IMR-90 (cell line): ENCODE results near the gene PALLD.

ENCODE experiments used
- BHLHE40 ChIP-seq: fragments of 150-350 bp; IDR thresholded peaks from 2 replicates; pipeline ENCODE4 v1.6.1; 2016; ENCODE audit warnings: mild to moderate bottlenecking, low read depth, low read length
- CEBPB ChIP-seq: IDR thresholded peaks from 2 replicates; pipeline ENCODE4 v1.6.1; 2012; ENCODE audit warnings: low read depth, low read length, improper control_type of control experiment
- CHD1 ChIP-seq: IDR thresholded peaks from 2 replicates; pipeline ENCODE4 v1.6.1; 2012; ENCODE audit warnings: low read depth, low read length, improper control_type of control experiment
- CTCF ChIP-seq: conservative IDR thresholded peaks from 2 replicates; pipeline ENCODE4 v1.5.1; 2012; ENCODE audit warnings: mild to moderate bottlenecking, low read depth, low read length, improper control_type of control experiment
- ELK1 ChIP-seq: fragments of 150-350 bp; IDR thresholded peaks from 2 replicates; pipeline ENCODE4 v1.6.1; 2016; ENCODE audit warnings: low read depth, mild to moderate bottlenecking, low read length, moderate library complexity, borderline replicate concordance
- MXI1 ChIP-seq: IDR thresholded peaks from 2 replicates; pipeline ENCODE4 v1.6.1; 2012; ENCODE audit warnings: low read depth, mild to moderate bottlenecking, low read length, moderate library complexity, borderline replicate concordance
- POLR2A ChIP-seq: IDR thresholded peaks from 2 replicates; pipeline ENCODE4 v1.6.1; 2012; ENCODE audit warnings: mild to moderate bottlenecking, low read depth, low read length
- RCOR1 ChIP-seq: IDR thresholded peaks from 2 replicates; pipeline ENCODE4 v1.6.1; 2012; ENCODE audit warnings: mild to moderate bottlenecking, low read length, improper control_type of control experiment; ENCODE audit not compliant: insufficient replicate concordance
- RFX5 ChIP-seq: IDR thresholded peaks from 2 replicates; pipeline ENCODE4 v1.8.0; 2012; ENCODE audit warnings: low read depth, mild to moderate bottlenecking, low read length, moderate library complexity
- SMC3 ChIP-seq: fragments of 150-350 bp; IDR thresholded peaks from 2 replicates; pipeline ENCODE4 v1.6.1; 2016; ENCODE audit warnings: low read depth, mild to moderate bottlenecking, antibody characterized with exemption, low read length, moderate library complexity
- USF2 ChIP-seq: fragments of 150-350 bp; IDR thresholded peaks from 2 replicates; pipeline ENCODE4 v1.6.1; 2017; ENCODE audit warnings: mild to moderate bottlenecking, antibody characterized with exemption, low read length, low read depth

- TF ChIP-seq CTCF = no peak
- no peak for TF ChIP-seq POLR2A
- peak; percentile 98 for TF ChIP-seq CEBPB
- no peak for TF ChIP-seq USF2
- no peak for TF ChIP-seq RFX5
- TF ChIP-seq RCOR1 = no peak
- TF ChIP-seq ELK1 = no peak
- TF ChIP-seq BHLHE40 = no peak
- no peak for TF ChIP-seq CHD1
- no peak for TF ChIP-seq SMC3
- no peak for TF ChIP-seq MXI1
Observed at GRCh38 chr4:168656055-168656660, 159.3 kb downstream of the PALLD start.
